ENCODE measurements around the gene SPRED1.

SPRED1 gene

DNA sequence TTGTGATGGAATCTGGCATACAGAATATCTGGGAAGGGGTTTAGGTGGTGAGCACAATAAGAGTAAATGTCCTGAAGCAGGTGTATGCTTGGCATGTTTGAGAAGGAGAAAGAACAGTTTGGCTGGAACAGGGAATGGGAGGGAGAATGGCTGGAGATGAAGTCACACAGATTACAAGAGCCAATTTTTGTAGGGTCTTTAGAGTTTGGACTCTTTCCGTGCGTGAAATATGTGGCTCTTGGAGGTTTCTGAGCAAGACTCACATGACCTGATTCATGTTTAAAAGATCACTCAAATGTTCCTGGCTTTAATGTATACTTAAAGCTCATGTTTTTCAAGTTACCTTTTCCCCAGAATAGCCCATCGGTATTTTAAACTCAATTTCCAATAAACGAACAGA lies 32.8 kb downstream of the SPRED1 start:
- DNase-seq, result no peak

DNA sequence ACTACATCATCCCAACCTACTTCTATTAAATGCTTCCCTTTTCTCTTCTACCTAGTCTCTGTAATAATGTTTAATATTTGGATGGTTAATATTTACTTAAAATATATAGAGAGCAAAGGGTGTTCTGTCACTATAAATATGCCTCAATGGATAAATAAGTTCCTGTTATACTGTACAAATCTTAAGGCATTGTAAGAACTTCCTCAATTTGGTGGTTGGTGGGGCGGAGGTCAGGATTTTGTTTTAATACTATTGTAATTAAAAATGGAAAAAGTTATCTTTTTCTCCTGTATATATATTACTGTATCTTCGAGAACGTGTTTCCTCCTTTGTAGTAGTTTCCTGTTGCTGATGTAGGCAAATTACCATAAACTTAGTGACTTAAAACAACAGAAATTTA lies 41.5 kb downstream of the SPRED1 start:
- no peak for DNase-seq

DNA sequence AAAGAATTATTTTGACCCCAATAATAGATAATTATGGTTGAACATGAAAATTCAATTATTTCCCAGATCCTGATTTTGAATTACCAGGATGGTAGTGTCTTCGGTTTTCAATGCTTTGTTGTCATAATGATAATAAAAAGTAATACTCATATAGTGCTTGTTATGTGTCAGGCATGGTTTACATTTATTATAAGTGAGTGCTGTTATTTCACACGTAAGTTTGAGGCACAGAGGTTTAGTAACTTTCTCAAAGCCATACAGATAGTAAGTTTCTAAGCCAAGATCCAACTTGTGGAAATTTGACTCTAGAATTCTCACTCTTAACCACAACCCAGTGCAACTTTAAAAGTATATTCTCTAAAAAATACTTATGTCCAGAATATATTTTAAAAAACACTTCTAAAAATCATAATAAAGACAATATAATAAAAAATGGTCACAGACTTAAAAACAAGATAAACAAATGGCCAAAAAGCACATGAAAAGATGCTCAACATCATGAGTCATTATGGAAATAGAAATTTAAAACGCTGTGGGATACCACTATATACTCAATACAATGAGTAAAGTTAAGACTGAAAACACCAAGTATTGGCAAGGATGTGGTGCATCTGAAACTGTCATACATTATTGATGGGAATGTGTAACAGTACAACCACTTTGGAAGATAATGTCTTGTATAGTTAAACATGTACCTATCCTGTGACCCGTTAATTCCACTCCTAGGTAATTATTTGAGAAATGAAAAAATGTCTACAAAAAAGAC lies 45.2 kb downstream of the SPRED1 start:
- DNase-seq, result no peak

GRCh38 chr15:38299216-38299615 lies 46.6 kb downstream of the SPRED1 start:
- DNase-seq, result no peak

DNA sequence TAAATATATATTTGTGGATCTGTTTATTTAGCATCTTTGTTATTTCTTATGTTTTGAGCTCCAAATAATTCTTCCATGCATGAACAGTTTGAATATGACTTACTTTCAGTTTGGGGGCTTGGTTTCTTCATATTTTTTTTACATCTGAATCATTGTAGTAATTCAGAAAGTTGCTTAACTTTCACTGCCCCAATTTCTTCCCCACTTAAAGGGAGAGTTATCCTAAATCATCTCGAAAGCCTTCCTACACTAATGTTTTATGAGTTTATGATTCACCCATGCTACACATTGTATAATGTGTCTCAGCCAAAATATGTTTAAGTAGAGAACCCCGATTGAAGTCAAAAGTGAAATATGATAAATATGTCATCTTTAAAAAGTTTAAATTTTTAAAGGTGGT lies 47.8 kb downstream of the SPRED1 start:
- no peak for DNase-seq

GRCh38 chr15:38304481-38304880 lies 51.8 kb downstream of the SPRED1 start:
- DNase-seq, result no peak

GRCh38 chr15:38307251-38307650 lies 54.6 kb downstream of the SPRED1 start:
- DNase-seq, result no peak

DNA sequence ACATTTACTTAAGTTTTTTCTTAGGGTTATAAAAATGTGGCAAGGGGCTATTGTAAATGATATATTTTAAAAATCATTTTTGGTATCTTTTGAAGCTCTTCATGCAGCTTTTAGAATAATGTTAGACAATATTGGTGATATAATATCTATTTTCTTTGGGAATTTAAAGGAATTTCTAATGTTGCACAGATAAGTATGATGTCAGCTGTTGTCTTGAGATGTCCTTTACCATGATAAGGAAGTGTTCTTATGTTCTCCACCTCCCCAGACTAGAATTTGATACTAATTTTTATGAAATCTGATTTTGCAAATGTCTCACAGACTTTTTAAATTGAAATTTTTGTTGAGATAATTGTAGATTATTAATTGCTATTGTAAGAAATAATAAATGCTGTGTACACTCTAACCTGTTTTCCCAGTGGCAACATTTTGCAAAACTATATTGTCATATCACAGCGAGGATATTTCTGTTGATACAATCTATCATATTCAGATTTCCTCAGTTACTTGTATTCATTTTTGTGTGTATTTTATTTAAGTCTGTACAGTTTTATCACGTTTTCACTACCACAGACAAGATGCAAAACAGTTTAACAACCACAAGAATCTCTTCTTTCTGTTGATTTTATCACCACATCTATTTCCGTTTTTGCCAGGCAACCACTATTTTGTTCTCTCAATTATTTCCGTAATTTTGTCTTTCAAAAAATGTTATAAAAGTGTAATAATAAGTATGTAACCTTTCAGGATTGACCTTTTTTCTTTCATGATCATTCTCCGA lies 55.4 kb downstream of the SPRED1 start:
- DNase-seq, result no peak

DNA sequence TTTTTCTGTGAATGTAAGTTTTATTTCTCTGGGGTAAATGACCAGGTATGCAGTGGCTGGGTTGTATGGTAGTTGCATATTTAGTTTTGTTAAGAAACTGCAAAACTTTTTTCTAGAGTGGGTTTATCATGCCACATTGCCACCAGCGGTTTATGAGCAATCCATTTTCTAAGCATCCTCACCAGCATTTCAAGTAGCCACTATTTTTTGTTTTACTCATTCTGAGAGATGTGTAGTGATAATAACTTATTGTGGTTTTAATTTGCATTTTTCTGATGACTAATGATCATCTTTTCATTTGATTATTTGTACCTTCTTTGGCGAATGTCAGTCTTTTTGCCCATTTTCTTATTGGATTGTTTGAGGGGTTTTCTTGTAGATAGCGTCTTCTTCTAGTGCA lies 56.2 kb downstream of the SPRED1 start:
- DNase-seq, result no peak

GRCh38 chr15:38312190-38312589 lies 59.6 kb downstream of the SPRED1 start:
- DNase-seq, result no peak

GRCh38 chr15:38316311-38316710 lies 63.7 kb downstream of the SPRED1 start:
- no peak for DNase-seq

- DNase-seq, result no peak
Measured at GRCh38 chr15:38320181-38320580, 67.5 kb downstream of the SPRED1 start.

DNA sequence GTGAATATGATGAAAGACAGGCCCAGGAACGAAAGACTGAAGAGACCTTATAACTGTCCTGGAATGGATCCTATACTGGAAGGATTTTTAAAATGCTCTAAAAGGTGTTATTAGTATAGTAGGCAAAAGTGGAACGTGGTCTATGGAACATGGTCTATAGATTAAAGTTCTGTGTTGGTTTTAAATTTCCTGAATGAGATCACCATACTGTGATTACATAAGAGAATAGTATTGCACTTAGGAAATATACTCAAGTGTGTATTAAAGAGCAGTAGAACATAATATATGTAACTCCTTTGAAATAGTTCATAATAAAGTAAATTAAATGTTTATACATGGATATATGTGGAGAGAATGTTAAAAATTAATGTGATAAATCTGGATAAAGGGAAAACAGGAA lies 68.2 kb downstream of the SPRED1 start:
- DNase-seq, result no peak

DNA sequence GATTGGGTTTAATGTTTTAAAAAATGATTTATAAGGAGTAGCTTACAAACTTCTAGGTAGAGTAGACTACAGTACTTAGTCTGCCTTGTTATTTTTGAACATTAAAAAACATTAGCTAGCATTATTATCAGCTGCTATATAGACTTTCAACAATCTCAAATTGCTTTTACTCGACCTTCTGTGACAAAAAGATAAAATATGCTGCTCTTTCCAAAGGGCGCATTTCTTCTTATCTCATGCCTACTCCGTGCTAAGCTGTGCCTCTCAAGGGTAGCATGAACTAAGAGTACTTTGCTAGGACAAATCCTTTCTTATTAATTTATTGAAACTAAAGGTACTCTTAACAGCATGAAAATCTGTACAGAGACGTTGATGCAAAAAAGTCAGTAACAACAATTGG lies 71.3 kb downstream of the SPRED1 start:
- DNase-seq, result no peak

- no peak for DNase-seq
Measured at GRCh38 chr15:38324939-38325647, 72.5 kb downstream of the SPRED1 start.

- DNase-seq, result no peak
Measured at GRCh38 chr15:38325648-38325990, 73.0 kb downstream of the SPRED1 start.

- no peak for DNase-seq
Measured at GRCh38 chr15:38332711-38333110, 80.1 kb downstream of the SPRED1 start.

- no peak for DNase-seq
Measured at GRCh38 chr15:38335116-38335515, 82.5 kb downstream of the SPRED1 start.

- no peak for DNase-seq
Measured at GRCh38 chr15:38344351-38344750, 91.7 kb downstream of the SPRED1 start.

- no peak for DNase-seq
Measured at GRCh38 chr15:38349251-38349650, 96.6 kb downstream of the SPRED1 start.

GRCh38 chr15:38351466-38351865 lies 98.8 kb downstream of the SPRED1 start:
- DNase-seq, result no peak

- peak; percentile 57 for DNase-seq
Measured at GRCh38 chr15:38354315-38354929, 101.8 kb downstream of the SPRED1 start.

- no peak for DNase-seq
Measured at GRCh38 chr15:38362355-38362754, 109.7 kb downstream of the SPRED1 start.

DNA sequence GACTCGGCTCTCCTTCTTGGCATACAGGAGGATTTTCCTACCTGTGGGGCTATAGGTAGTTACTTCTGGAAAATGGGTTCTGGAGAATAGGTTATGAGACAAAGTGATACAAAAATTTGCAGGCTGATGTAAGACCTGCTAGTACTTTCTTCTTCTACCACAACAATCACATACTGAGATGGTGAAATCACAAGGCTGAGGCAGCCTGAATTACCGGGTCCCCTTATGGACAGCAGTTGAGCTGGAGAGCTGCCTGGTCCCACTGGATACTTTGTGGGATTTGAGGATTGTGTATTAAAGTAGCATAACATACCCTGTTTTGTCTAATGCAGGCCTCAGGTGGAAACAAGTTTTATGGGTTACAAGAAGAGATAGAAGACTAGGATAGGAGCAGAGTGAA lies 114.8 kb downstream of the SPRED1 start:
- DNase-seq, result no peak
